Chondrocyte (in vitro differentiated cells): Measurements from ENCODE around the gene IDH2. TPM values are rescaled to one million over a fixed set of nuclear protein-coding genes. Genes with fewer than 3 reads are reported as not detected.

ENCODE experiments used
- DNase-seq: peaks from one replicate; pipeline ENCODE4 v3.0.0; 2021; ENCODE audit warnings: mixed read lengths, low spot score
- H3K27ac Mint-ChIP-seq: one replicate; pipeline ENCODE4 v1.8.0; 2021; ENCODE audit warnings: mild to moderate bottlenecking, moderate library complexity, mixed read lengths; ENCODE audit not compliant: unreplicated experiment
- H3K27me3 Mint-ChIP-seq: 2 replicates; pipeline ENCODE4 v1.8.0; 2021; ENCODE audit warnings: low read depth, mixed read lengths
- H3K36me3 Mint-ChIP-seq: 2 replicates; pipeline ENCODE4 v1.8.0; 2021; ENCODE audit warnings: low read depth, mixed read lengths
- H3K4me1 Mint-ChIP-seq: 2 replicates; pipeline ENCODE4 v1.8.0; 2021; ENCODE audit warnings: low read depth, mild to moderate bottlenecking, mixed read lengths
- H3K4me3 Mint-ChIP-seq: one replicate; pipeline ENCODE4 v1.8.0; 2021; ENCODE audit warnings: mild to moderate bottlenecking, moderate library complexity, mixed read lengths; ENCODE audit not compliant: unreplicated experiment
- H3K9me3 Mint-ChIP-seq: 2 replicates; pipeline ENCODE4 v1.8.0; 2021; ENCODE audit warnings: low read depth, mixed read lengths
- total RNA-seq: library from RNA; stranded (reverse); gene quantifications from 3 replicates; pipeline ENCODE4 v1.2.1, GENCODE V29; 2021
- TF ChIP-seq, protein P1 (sequence below): fragments of 200-600 bp; sonication (generic); IDR thresholded peaks from 2 replicates; pipeline ENCODE4 v1.5.0; 2021; ENCODE audit warnings: antibody characterized with exemption, mild to moderate bottlenecking, moderate library complexity

The IDH2 gene
- total RNA-seq, 1 donor from 2014 or later: 126 TPM

DNA sequence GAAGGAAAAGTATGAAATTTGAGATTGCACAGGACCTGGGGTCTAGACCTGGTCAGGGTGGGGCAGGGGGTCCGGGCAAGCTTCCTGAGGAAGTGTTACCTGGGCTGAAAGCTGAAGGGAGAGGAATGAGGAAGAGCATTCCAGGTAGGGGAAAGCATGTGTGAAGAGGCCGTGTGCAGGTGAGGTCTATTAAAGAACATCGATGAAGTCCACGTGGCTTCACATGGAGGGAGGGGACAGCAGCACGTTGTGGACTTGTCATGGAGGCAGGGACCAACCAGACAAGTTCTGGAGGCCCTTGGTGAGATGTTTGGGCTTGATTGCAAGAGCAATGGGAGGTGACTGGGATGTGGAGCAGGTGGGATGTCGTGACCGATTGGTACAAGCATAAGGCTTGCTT is 47.1 kb downstream of the IDH2 start:
- Mint-ChIP-seq H3K27me3 (no peaks in the 10 kb centered on the region), H3K27ac (no peak overlapping the region), H3K36me3 (no peaks in the 10 kb centered on the region), H3K4me3 (no peak overlapping the region), H3K4me1 (peaks cover 11% of the 10 kb centered on the region), H3K9me3 (no peaks in the 10 kb centered on the region)
- TF ChIP-seq, protein P1, sequence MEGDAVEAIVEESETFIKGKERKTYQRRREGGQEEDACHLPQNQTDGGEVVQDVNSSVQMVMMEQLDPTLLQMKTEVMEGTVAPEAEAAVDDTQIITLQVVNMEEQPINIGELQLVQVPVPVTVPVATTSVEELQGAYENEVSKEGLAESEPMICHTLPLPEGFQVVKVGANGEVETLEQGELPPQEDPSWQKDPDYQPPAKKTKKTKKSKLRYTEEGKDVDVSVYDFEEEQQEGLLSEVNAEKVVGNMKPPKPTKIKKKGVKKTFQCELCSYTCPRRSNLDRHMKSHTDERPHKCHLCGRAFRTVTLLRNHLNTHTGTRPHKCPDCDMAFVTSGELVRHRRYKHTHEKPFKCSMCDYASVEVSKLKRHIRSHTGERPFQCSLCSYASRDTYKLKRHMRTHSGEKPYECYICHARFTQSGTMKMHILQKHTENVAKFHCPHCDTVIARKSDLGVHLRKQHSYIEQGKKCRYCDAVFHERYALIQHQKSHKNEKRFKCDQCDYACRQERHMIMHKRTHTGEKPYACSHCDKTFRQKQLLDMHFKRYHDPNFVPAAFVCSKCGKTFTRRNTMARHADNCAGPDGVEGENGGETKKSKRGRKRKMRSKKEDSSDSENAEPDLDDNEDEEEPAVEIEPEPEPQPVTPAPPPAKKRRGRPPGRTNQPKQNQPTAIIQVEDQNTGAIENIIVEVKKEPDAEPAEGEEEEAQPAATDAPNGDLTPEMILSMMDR: no peak
- no peak for DNase-seq

DNA sequence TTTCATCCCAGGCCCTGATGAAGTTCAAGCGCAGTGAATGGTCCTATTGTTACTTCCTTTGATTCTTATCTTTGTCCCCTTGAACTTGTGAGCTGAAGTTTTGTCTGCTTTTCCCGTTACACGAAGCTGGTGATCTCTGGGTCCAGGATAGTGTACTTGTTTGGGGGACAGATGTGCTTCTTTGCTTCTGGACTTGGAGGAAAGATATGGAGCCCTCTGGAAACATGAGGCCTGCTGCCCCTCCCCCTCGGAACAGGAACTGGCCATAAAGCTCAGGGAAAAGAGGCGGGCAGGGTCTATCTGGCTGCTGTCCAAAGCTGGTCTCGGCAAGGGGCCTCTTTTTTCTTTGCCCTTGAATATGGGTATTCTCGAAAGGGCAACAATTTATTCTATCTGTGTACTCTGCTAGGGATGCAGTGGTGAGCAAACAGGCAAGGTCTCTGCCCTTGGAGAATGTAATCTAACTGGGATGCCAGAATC is 47.6 kb downstream of the IDH2 start:
- peaks cover 9% of the 10 kb centered on the region for H3K4me1 Mint-ChIP-seq
- TF ChIP-seq, protein P1: no peak
- DNase-seq: no peak
- H3K27ac Mint-ChIP-seq: no peak overlapping the region
- no peaks in the 10 kb centered on the region for H3K27me3 Mint-ChIP-seq
- no peaks in the 10 kb centered on the region for H3K9me3 Mint-ChIP-seq
- H3K4me3 Mint-ChIP-seq: no peak overlapping the region
- no peaks in the 10 kb centered on the region for H3K36me3 Mint-ChIP-seq

DNA sequence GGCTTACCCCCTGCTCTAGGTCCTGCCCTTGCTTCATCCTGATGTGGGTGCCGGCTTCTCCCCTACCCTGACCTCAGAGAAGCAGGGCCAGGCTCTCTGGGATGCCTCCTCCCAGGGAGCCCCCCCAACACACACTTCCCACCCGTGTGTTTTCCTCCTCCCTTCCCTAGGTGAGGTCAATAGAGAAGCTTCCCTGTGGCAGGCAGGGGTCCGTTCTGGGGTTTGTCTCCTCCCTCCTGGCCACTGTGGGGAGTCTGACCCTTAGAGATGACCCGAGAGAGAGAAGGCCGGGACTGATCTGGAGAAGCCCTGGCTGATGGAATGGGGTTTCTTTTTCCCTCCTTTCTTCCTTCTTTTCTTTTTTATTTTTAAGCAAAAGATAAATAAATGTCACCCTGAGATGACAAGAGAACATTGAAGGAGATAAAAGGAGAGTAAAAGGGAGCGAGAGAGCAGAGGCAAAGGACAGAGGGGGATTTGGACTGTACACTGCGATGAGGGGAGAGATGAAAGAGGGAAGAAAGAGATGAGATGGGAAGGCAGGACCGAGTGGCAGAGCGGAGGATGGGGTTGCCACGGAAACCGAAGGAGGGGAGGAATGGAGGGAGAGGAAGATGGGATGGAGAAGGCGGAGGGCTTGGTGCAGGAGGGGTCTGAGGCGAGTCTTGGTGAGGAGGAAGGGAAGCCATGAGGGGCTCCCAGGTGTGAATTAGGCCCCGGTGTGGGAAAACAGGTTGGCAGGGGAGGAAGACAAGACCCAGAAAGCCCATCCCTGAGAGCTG is 48.4 kb downstream of the IDH2 start:
- Mint-ChIP-seq H3K27me3 (no peaks in the 10 kb centered on the region), H3K27ac (no peak overlapping the region), H3K4me3 (no peak overlapping the region), H3K4me1 (peaks cover 4% of the 10 kb centered on the region), H3K36me3 (no peaks in the 10 kb centered on the region), H3K9me3 (no peaks in the 10 kb centered on the region)
- TF ChIP-seq, protein P1: no peak
- no peak for DNase-seq

DNA sequence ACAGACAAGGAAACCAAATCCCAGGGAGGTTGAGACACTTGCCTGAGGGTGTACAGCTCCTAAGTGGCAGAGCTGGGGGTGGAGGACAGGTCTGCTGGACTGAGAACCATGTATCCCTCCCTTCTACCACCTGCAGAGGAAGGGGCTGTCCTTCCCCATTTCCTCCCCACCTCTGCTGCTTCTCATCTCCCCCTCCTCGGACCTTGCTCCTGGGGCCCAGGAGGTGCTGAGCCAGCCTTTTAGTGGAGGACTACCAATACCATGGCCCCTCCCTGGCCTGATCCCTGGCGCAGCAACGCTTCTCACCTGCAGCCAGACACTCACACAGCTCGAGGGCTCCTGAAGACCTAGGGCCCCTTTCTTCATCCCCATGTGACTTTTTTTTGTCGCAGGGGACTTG is 50.4 kb downstream of the IDH2 start:
- Mint-ChIP-seq H3K27me3 (no peaks in the 10 kb centered on the region), H3K9me3 (no peaks in the 10 kb centered on the region), H3K36me3 (no peaks in the 10 kb centered on the region), H3K4me1 (peaks cover 4% of the 10 kb centered on the region), H3K27ac (no peak overlapping the region), H3K4me3 (no peak overlapping the region)
- DNase-seq: no peak
- TF ChIP-seq, protein P1: no peak

DNA sequence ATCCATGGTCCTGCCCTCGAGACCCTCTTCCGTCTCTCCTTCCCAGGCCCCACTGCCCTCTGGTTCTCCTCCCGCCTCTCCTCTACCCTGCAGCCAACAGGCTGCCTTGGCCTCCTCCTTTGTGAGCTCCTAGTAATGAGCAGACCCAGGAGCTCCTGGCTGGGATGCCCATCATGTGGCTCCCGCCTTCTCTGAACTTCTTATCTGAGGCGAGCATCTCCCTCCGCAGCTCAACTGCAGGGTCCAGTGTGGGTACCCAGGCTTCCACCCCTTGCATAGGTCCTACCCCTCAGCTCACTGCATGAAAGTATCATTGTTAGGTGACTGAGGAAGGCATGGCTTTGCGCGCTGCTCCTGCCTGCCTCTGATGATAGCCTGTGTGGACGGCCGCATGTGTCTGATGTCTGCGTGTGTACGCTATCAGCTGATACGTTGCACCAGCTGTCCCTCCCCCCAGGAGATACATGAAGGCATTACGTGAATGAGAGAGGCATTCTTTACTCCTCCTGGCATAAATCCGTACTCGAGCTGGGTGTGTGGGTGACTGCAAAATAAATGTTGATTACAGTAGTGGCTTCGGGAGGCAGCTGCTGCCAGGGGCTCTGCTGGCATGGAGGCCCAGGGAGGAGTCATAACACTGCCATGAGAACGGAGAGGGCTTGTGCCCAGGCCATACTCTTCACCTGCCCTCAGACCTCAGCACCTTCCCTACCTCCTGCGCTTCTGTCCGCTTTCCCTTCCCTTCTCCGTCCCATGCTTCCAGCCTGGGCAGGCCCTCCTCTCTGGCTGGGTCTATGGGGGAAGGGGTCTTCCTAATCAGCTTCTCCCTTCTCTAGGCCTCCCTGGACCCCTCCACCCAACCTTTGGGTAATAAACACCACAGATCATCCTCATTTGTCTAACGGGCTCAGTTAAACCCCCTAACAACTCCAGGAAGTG is 52.3 kb downstream of the IDH2 start:
- DNase-seq: no peak
- Mint-ChIP-seq H3K4me3 (no peak overlapping the region), H3K36me3 (no peaks in the 10 kb centered on the region), H3K27ac (no peak overlapping the region), H3K27me3 (no peaks in the 10 kb centered on the region), H3K4me1 (peaks cover 4% of the 10 kb centered on the region), H3K9me3 (no peaks in the 10 kb centered on the region)
- TF ChIP-seq, protein P1: no peak
